Hepatic stellate cell (primary cell): ENCODE results near the gene ASXL2.
"Not testable (repeated sequence)": the region's sequence is repeated elsewhere in the genome, so short reads cannot be mapped to it uniquely, and the experiment has no call there.

ENCODE experiments used
- DNase-seq: peaks from one replicate; pipeline ENCODE4 v3.0.0; 2011; ENCODE audit warnings: low spot score

ASXL2 gene

DNA sequence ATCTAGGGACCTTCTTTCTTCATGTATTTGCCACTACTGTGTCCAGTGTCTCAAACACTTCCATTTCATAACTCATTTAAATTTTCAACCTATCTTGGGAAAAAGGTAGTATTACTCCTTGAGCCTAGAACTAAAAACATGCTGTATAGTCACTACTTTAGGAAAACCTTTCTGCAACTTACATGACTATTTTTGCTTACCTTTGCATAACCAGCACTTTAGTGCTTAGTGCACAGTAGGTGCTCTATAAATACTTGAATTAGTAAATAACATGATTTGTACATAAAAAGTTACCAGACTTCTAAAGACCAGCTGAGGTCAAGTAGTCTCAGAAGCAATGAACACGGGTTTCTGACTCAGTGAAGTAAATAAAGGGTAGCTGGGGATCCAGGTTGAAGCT, 142.5 kb downstream of the ASXL2 start:
- no peak for DNase-seq

DNA sequence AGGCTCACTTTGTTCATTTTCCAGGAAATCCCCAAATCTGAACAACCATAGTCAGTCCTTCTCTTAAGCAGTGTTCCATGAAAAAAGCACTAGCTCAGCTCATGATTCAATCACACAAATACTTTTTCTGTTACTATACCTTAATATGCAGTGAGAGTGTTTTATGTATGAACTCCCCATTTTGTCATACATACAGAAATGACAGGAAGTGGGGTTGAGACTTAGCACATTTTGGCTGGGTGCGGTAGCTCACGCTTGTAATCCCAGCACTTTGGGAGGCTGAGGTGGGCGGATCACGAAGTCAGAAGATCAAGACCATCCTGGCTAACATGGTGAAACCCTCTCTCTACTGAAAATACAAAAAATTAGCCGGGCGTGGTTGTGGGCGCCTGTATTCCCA, 149.7 kb downstream of the ASXL2 start:
- no peak for DNase-seq

DNA sequence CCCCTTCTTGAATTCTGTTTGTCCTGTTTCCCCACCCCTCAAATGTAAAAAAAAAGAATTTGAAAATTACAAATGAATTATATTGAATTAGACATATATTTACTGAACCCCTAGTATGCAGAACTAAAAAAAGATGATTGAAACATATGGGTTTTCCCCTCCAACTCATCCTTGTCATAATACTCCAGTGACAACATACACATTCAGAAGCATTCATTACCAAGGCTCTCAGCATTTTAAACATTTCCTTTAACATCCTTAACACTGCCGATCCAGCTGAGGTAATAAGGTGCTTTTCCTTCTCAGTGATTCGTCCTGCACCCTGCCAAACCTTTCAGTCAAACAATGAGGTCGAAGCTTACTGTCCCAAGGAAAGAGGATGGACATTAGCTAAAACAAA, 151.8 kb downstream of the ASXL2 start:
- no peak for DNase-seq

DNA sequence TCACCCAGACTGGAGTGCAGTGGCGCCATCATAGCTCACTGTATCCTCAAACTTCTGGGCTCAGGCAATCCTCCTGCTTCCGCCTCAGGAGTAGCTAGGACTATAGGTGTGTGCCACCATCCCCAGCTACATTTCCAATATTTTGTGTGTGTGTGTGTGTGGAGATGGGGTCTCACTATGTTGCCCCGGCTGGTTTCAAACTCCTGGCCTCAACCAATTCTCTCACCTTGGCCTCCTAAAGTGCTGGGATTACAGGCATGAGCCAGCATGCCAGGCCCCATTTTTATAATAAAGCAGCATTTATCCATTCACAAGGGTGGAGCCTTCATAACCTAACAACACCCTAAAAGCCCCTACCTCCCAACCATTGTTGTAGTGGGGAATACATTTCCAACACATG, 152.4 kb downstream of the ASXL2 start:
- no peak for DNase-seq

DNA sequence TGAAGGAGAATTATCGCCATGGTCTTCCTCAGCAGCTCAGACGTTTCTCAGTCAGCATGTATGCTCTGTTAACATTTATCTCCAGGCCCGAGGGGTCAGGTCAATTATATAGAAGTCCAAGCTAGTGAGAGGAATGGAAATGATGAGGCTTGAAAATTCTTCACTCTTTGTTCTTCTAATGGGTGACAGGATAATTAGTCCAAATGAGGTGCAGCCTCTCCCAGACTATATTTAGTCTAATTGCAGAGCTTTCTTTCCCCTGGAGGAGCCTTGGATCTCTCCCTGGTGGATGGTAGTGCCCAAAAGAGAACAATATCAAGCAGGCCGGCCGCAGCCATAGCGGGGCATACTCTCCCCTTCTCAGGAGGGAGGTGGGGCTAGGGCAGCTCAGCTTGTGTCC, 153.5 kb downstream of the ASXL2 start:
- DNase-seq: no peak

DNA sequence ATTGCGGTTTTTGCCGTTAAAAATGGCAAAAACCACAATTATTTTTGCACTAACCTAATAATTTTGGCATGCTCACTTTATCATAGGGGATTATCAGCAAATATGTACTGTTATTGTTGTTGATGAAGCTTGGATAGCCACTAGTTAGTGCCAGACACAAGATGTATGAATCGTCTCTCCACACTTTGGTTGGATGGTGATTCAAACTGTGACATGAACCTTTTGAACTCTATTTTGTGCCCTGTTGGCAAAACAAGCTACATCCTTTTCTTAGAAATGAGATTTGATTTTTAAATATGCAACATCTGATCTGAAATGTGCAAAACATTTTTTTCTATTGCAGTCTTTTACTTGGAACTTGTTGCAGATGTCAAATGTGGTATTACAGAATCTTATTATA, 156.1 kb downstream of the ASXL2 start:
- DNase-seq: no peak

DNA sequence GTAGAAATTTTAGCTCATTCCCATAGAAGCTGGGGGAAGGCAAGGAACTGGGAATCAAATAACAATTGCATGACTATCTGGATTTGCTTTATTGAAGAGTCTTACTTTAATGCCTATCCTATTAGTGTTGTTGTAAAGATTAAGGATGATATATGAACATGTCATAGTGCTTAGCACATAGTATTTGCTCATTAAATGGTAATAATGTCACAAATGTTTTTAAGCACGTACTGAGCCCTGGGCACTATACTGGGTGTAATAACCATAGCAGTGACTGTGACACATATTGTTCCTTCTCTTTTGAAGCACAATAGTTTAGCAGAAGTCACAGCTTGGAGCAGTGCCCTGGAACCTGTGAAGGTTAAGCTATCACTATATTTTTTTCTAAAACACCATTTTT, 157.7 kb downstream of the ASXL2 start:
- DNase-seq: no peak

DNA sequence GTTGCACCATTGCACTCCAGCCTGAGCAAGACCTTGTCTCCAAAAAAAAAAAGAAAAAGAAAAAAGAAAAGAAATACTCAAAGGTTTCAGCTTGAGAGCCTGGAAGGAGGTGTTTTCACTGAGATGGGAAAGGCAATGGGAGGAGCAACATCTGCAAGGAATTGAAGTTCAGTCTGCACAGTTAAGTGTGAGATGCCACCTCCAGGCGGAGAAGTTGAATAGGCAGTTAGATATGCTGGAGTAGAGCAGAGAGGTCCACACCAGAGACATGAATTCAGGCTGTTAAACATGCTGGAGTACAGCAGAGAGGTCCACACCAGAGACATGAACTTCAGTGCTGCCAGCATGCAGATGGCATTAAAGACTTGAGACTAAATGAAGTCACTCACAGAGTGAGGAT, 163.5 kb downstream of the ASXL2 start:
- DNase-seq: no peak

DNA sequence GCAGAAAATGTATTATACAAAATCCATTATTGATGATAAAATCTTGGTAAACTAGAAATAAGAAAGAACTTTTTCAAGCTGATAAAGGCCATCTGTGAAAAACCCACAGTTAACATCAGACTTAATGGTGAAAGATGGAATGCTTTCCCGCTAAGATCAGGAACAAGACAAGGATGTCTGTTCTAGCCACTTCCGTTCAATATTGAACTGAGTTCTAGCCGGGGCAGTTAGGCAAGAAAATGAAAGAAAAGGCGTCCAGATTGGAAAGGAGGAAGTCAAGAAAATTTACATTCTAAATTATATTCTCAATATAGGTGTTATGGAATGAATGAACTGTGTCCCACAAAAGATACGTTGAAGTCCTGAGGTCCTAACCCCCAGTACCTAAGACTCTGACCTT, 165.8 kb downstream of the ASXL2 start:
- DNase-seq: no peak

DNA sequence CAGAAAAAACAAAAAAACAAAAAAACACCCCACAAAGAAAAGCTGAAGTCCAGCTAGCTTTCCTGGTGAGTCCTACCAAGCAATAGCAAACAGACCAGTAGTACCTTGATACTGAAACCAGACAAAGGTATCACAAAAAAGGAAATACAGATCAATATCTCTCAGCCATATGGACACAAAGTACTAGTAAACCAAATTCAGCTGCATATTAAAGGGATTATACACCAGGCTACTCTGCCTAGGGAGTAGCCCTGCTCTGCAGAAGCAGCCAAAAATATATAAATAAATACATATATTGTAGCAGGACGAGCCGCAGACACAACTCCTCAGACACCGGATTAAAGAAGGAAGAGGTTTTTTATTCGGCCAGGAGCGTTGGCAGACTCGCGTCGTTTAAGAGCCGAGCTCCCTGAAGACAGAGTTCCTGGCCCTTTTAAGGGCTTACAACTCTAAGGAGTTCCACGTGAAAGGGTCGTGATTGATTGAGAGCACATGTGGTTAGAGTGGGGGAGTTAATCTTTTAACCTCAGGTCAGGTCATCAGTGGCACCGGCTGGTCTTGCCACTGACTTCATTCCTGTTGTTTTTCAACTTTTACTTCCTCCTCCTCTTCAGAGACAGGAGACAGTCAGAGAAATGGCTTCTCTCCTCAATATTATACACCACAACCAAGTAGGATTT, 166.5 kb downstream of the ASXL2 start:
- no peak for DNase-seq

DNA sequence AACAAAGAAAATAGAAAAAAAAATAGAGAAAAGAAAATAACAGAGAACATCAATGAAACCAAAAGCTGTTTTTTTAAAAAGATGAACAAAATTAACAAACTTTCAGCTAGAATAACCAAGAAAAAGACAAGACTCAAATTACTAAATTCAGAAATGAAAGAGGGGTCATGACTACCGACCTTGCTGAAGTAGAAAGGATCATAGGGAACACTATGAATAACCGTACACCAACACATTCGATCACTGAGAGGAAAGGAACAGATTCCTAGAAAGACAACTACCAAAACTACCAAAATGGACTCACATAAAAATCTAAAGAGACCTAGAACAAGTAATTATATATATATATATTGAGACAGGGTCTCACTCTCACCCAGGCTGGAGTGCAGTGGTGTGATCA, 167.5 kb downstream of the ASXL2 start:
- no peak for DNase-seq

DNA sequence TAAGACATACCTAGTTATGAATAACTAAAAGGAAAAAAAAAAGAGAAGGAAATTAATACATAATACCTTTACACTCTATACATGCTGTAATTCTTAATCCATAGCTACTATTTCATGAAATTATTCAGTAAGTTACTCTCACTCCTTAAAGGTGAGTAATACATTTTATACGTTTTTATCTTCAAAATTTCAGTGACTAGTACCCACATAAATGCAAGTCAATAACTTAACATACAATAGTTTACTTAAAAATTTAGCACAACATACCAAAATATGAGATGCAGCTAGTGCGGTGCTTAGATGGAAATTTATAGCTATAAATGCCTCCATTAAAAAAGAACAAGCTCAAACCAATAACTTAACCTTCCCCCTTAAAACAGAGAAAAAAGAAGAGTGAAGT, 168.9 kb downstream of the ASXL2 start:
- no peak for DNase-seq

DNA sequence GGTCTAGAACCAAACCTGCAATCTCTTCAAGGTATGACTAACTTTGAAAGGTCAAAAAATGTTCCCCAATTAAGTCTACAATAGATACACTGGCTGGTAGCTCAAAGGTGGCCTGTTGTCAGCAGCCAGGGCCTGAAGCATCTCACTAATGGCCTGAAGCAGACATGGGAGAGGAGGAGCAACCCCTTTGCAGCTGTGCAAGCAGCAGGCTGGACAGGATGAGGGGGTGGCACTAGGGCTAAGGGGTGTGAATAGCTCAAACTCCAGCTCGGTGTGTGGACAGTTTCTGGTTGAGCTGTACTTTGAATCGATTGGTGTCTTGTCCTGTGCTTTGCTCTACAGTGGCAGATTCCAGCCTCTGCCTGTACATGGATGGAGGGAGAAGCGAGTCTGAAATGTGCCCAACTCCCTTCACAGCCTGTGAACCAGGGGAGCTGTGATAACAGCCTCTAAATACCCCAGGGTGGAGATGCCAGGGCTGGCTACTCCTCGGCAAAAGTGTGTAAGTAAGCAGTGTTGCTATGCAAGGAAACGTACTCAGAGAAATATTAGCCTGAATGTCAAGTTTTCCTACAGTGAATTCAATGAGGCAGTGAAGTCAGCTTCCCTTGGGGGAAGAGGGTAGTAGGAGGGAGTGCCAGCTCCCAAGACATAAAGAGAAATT, 170.2 kb downstream of the ASXL2 start:
- no peak for DNase-seq

DNA sequence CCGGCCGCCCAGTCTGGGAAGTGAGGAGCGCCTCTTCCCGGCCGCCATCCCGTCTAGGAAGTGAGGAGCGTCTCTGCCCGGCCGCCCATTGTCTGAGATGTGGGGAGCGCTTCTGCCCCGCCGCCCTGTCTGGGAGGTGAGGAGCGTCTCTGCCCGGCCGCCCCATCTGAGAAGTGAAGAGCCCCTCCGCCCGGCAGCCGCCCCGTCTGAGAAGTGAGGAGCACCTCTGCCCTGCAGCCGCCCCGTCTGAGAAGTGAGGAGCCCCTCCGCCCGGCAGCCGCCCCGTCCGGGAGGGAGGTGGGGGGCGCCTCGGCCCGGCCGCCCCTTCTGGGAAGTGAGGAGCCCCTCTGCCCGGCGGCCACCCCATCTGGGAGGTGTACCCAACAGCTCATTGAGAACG, 172.7 kb downstream of the ASXL2 start:
- not testable (repeated sequence) for DNase-seq

DNA sequence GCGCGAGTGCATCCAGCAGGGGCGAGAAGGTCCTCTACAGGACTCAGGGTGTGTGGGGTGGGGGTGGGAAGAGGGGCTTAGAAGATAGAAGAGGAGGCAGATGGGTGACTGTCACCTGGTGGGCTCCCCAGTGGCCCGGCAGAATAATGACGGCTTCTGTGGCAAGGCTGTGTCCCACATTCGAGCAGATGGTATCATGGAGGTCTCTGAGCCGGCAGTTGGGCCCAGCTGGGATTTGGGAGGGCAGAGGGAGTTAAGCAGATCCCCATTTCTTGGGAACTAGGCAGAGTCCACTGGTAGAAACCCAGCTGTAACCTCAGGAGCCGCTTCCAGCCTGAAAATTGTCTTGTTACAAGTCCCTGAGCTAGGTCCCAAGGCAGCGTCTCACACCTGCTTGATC, 176.5 kb downstream of the ASXL2 start:
- no peak for DNase-seq

DNA sequence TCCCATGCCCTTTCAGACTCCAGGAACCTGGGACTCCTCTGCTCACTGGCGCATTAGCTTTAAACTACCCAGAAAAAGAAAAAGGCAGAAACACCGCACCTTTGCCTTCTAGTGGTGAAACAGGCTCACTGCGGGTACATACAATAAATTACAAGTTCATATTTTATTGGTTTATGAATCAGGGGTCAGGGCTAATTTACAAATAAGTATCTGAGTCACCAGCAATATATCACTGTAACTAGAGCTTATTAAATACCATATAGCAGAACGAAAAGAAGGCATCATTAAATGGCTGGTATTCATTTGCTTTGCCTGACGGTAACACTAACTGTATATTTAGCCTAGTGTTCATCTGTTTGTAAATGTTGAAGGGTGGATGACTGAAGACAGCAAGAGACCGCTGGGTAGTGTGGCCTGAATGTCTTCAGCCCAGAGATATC, 178.0 kb downstream of the ASXL2 start:
- peak; percentile 41 for DNase-seq

DNA sequence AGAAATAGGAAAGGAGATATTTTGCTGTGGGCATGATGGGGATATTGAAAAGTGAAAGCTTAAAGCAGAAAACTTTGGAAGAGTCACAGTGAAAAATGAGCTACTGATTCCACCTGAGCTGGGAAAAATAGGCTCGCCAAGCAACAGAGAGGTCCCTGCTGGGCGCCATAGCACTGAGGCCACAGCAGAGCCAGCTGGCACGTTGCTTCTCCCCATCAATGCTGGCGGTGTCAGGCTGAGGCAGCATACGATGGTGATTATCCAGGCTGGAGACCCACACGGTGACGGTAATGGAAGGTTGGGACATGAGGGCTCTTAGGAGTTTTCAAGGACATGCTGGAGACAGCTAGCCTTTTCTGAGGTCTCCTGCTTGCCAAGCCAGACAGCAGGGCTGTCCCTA, 179.1 kb downstream of the ASXL2 start:
- no peak for DNase-seq

DNA sequence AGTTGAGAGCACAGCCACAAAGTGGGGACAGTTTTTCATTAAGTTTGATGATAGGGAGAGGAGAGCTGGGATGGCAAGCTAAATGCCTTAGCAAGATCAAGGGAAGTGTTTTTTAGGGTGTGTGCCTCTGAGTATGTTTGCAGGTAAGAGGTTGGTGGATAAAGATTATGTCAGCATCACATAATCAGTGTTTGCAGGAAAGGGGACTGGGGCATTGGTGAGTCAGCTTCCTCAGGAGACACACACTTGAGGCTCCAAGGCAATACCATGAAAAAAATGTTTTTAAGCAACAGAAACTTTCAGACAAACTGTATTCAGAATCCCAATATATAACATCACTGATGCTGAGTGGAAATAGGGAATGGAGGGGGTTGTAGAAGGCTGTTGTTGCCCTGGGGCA, 179.5 kb downstream of the ASXL2 start:
- no peak for DNase-seq

DNA sequence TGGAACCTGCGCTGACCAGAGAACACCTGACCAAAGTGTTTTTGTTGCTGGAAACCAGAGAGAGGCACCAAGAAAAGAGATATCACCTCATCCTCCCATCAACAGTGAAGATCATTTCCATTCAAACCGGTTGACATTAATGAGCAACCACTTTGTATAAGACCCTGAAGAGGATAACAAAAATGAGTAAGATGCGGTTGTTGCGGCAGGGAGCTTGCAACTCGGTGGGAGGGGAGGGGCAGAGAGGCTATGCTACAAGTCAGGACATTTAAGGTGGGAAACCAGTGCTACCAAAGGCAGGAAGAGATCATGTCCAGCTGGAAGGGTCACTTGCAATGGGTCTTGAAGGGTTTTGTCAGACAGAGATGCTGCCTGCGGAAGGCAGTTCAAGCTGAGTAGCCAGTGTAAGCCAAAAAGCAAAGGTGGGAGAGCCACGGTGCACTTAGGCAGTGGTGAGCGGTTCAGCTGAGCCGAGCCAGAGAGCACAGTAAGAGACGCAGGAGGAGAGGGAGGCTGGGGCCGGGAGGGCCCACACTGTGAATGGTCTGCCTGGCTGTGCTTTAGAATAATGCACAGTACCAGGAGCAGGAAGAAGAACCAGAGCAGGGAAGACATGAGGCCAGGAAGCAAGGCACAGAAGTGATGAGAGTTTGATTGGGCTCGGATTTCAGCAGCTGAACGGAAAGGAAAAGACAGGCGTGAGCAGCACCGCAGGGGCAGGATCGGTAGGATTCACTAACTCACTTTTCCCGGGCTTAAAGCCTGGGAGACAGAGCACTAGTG, 180.5 kb downstream of the ASXL2 start:
- DNase-seq: no peak

DNA sequence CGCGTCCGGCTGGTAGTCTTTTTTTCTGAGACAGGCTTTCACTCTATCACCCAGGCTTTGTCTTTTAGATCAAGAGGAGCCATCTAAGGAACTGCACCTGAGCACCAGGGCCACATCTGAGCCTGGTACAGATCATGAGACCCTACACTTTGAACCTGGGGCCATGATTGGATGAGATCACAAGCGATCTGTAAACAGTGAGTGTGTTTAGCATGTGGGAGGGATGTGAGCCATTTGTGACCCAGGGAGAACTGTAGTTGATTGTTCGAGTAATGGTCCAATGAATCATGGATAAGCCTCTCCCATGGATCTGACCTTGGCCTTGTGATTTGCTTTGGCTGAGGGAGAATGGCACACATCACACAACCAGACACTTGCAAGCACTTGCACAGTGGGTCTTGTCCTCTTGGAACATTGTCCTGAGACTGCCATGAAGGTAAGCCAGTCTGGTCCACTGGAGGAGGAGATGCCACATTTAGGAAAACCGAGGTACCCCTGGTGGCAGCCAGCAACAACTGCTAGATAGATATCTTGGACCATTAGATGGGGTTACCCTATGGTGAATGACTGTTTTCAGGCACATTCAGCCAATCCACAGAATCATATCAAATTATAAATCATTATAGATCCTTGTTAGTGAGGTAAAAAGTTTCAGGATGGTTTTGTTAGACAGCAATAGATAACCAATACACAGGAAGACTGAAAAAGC, 185.4 kb downstream of the ASXL2 start:
- no peak for DNase-seq

DNA sequence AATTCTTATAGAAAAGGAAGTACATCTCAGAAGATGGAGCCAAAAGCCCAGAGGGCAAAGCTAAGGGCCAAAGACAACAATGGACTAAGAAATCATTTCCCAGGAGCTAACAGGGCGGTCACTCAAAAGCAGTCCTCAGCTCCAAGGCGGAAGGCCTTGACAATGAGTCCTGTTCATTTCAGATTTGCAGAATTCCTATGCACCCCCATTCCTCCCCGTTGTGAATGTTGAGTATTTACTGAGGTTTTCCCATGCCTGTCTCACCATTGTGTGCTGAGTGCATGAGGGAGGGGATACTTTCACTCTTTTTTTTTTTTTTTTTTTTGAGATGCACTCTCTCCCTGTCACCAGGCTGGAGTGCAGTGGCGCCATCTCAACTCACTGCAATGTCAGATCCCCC, 186.1 kb downstream of the ASXL2 start:
- DNase-seq: no peak

DNA sequence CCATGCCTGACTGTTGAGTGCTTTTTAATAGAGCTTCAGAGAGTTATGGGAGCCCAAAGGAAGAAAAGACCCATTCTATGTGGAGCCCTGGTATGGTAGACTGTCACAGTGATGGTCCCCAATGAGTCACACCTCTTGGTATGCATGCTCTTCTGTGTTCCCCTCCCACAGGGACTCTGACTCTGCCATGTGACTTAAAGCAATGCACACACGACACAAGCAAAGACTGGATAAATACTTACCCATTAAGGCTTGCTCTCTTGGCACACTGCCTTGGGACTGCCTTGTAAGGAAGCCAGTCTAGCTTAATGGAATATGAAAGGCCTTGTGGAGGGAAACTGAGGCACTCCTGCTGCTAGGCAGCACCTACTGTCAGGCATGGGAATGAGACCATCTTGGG, 188.2 kb downstream of the ASXL2 start:
- peak; percentile 68 for DNase-seq

DNA sequence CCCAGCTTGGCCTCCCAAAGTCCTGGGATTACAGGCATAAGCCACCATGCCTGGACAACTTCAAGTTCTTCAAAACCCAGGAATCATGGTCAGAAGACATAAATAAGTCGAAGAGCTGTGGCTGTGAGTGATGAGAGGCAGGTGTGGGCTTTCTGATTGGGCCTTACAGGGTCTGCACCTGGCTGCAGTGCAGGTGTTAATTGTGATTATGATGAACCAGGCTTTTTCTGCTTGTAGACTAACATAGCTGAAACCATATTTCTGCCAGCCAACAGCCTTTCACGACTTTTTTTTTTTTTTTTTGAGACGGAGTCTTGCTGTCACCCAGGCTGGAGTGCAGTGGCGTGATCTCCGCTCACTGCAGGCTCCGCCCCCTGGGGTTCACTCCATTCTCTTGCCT, 190.1 kb downstream of the ASXL2 start:
- no peak for DNase-seq
